ENCODE measurements around the gene CHAMP1. TPM values are rescaled to one million over a fixed set of nuclear protein-coding genes. Genes with fewer than 3 reads are reported as not detected.
A peak's percentile ranks its signal among the peaks of the same experiment; 100 is the strongest.
"Not testable (repeated sequence)": the region's sequence is repeated elsewhere in the genome, so short reads cannot be mapped to it uniquely, and the experiment has no call there.

CHAMP1 gene
- total RNA-seq, 4 donors from 2014 or later: 15.6 to 32.1 (median 18.0) TPM

DNA sequence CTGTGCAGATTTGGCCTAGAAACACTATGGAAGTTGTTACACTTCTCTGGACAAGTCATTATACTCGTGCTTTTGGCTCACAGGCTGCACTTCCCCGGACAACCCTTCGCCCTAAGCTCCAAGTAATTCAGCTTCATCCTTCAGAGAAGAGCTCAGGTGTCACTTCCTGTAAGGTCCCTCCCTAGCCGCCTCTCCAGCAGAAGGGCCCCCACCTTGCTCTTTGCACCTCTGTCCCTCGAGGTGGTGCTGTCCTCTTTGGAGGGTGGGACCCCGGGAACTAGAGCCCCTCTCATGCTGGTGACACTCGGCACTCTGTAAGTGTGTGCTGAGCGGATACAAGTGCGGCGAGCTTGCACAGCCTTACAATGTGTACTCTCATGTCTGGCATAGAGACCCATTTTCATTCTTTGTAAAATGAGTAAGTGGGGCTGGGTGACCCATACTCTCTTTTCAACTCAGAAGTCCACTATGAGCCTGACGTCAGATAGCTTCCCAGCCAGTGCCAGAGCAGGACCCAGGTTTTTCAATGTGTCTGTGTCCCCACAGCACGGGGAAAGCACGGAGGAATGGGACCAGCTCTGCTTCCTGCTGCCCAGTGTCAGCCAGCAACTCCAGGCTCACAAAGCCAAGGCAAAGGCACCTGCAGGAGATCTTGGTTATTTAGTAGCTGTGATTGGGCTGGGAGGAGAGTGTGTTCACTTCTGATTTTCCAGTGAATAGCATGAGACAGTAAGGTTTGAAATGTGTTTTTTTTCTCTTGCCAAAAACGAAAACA is 26.9 kb downstream of the CHAMP1 start:
- no peaks in the 10 kb centered on the region for H3K36me3 ChIP-seq
- intact Hi-C loops (cut with DNase I): no loop called here
- WGBS, 2 donors: 58 to 63% methylated on average over 12 to 14 of the region's 14 CpGs
- no peaks in the 10 kb centered on the region for H3K27me3 ChIP-seq
- no peak for DNase-seq
- H3K27ac ChIP-seq: no peak overlapping the region
- H3K4me1 ChIP-seq: no peaks in the 10 kb centered on the region
- no peak overlapping the region for H3K4me3 ChIP-seq (replicated peaks in 1 of 3)
- H3K9me3 ChIP-seq: no peaks in the 10 kb centered on the region
- TF ChIP-seq POLR2A (IDR thresholded peaks at IDR 0.05): no peak
- TF ChIP-seq, protein P1, sequence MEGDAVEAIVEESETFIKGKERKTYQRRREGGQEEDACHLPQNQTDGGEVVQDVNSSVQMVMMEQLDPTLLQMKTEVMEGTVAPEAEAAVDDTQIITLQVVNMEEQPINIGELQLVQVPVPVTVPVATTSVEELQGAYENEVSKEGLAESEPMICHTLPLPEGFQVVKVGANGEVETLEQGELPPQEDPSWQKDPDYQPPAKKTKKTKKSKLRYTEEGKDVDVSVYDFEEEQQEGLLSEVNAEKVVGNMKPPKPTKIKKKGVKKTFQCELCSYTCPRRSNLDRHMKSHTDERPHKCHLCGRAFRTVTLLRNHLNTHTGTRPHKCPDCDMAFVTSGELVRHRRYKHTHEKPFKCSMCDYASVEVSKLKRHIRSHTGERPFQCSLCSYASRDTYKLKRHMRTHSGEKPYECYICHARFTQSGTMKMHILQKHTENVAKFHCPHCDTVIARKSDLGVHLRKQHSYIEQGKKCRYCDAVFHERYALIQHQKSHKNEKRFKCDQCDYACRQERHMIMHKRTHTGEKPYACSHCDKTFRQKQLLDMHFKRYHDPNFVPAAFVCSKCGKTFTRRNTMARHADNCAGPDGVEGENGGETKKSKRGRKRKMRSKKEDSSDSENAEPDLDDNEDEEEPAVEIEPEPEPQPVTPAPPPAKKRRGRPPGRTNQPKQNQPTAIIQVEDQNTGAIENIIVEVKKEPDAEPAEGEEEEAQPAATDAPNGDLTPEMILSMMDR (IDR thresholded peaks at IDR 0.05): no peak

DNA sequence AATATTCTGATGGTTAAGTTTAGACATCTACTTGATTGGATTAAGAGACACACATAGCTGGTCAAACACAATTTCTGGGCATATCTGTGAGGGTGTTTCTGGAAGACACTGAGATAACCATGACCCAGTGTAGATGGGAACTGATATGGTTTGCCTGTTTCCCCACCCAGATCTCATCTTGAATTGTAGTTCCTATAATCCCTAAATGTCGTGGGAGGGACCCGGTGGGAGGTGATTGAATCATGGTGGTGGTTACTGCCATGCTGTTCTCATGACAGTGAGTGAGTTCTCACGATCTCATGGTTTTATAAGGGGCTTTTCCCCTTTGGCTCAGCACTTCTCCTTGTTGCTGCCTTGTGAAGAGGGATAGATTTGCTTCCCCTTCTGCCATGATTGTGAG is 33.0 kb downstream of the CHAMP1 start:
- intact Hi-C loops (cut with DNase I); H3K9me3 ChIP-seq; H3K27me3 ChIP-seq; H3K36me3 ChIP-seq; H3K27ac ChIP-seq; DNase-seq; H3K4me3 ChIP-seq (replicated peaks in 1 of 3); H3K4me1 ChIP-seq: not testable (repeated sequence)
- 64 to 75% methylated on average over 3 of the region's 3 CpGs for WGBS, 2 donors

DNA sequence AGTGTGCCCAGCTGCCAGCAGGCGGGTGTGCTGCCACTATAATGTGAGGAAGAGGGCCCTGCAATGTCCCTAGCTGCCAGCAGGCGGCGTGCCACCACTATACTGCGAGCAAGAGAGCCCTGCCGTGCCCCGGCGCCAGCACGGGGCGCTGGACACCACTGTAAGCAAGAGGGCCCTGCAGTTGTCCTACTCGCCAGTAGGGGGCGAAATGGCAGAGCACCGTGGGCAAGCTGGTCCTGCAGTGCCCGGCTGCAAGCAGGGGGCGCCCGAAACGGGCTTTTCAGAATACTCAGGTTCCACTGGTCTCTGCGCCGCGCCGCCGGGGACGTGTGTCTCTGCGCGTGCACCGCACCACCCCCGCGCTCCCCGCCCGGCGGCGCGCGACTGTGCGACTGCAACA is 38.5 kb downstream of the CHAMP1 start:
- H3K9me3 ChIP-seq; H3K27me3 ChIP-seq; intact Hi-C loops (cut with DNase I); H3K27ac ChIP-seq; H3K4me1 ChIP-seq; H3K36me3 ChIP-seq; H3K4me3 ChIP-seq (replicated peaks in 1 of 3): not testable (repeated sequence)
- WGBS, 2 donors: 71 to 81% methylated on average over 5 to 13 of the region's 34 CpGs
- TF ChIP-seq, protein P1 (IDR thresholded peaks at IDR 0.05): peak in 1 of 6 experiments; percentile 35
- peak in 1 of 2 donors; percentile 17 for DNase-seq

DNA sequence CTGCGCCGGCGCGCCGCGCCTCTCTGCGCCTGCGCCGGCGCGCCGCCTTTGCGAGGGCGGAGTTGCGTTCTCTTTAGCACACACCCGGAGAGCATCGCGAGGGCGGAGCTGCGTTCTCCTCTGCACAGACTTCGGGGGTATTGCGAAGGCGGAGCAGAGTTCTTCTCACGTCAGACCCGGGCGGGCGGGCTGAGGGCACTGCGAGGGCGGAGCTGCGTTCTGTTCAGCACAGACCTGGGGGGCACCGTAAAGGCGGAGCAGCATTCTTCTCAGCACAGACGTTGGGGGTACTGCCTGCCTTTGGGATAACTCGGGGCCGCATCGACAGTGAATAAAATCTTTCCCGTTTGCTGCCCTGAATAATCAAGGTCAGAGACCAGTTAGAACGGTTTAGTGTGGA is 39.1 kb downstream of the CHAMP1 start:
- DNase-seq; H3K36me3 ChIP-seq; H3K27ac ChIP-seq; H3K4me3 ChIP-seq (replicated peaks in 1 of 3); intact Hi-C loops (cut with DNase I); H3K27me3 ChIP-seq; H3K9me3 ChIP-seq; H3K4me1 ChIP-seq: not testable (repeated sequence)
- 78% methylated on average over 37 to 38 of the region's 38 CpGs for WGBS, 2 donors

Small RNAs within 50 kb of the gene (microRNA-seq; reads per million reads assigned to microRNA genes)
- gene MIR4502: not detected

Small RNAs within 50 kb of the gene (small RNA-seq; reads per million reads assigned to genes)
- not detected for gene MIR4502

Other genes starting within 250 kb of the CHAMP1 start
- gene RASA3, start 181.9 kb upstream of the CHAMP1 start, total RNA-seq: 10 to 100 TPM; 22.3 to 32.3 (median 25.5) TPM
- gene CFAP97D2, start 135.2 kb upstream of the CHAMP1 start, total RNA-seq: not detected
- gene CDC16, start 79.6 kb upstream of the CHAMP1 start, total RNA-seq: 10 to 100 TPM; 43.9 to 63.5 (median 55.5) TPM
- 10 to 100 TPM; 58.8 to 81.9 (median 70.1) TPM for gene UPF3A, start 32.9 kb upstream of the CHAMP1 start, total RNA-seq